Measurements from ENCODE around the gene POLR2L. TPM values are rescaled to one million over a fixed set of nuclear protein-coding genes. Genes with fewer than 3 reads are reported as not detected.

Gene POLR2L
- total and polyA plus RNA-seq, 4 donors = 34.7 to 160 (median 124) TPM

GRCh38 chr11:858053-858761 lies 15.9 kb upstream of the POLR2L start:
- Histone ChIP-seq H3K4me1 (ENCODE audit: control insufficient read depth, insufficient read depth, low read length) (peaks cover 77% of the 10 kb centered on the region), H3K27me3 (ENCODE audit: control insufficient read depth, insufficient read depth, low read length) (no peaks in the 10 kb centered on the region), H3K9me3 (ENCODE audit: control insufficient read depth, insufficient read depth, low read length) (no peaks in the 10 kb centered on the region), H3K4me3 (ENCODE audit: low read depth, low read length) (no peak overlapping the region), H3K27ac (ENCODE audit: low read depth, low read length) (no peak overlapping the region), H3K36me3 (ENCODE audit: control insufficient read depth, insufficient read depth, low read length) (peaks cover 70% of the 10 kb centered on the region)
- DNase-seq (ENCODE audit: low read depth in 4 of 6, low spot score in 6 of 6) = no peak
- 82% methylated on average over 24 of the region's 27 CpGs for WGBS (ENCODE audit: insufficient coverage)

- Histone ChIP-seq H3K4me3 (ENCODE audit: low read depth, low read length) (no peak overlapping the region), H3K4me1 (ENCODE audit: control insufficient read depth, insufficient read depth, low read length) (peaks cover 78% of the 10 kb centered on the region), H3K27ac (ENCODE audit: low read depth, low read length) (no peak overlapping the region), H3K9me3 (ENCODE audit: control insufficient read depth, insufficient read depth, low read length) (no peaks in the 10 kb centered on the region), H3K36me3 (ENCODE audit: control insufficient read depth, insufficient read depth, low read length) (peaks cover 64% of the 10 kb centered on the region), H3K27me3 (ENCODE audit: control insufficient read depth, insufficient read depth, low read length) (no peaks in the 10 kb centered on the region)
- 86% methylated on average over 5 of the region's 8 CpGs for WGBS (ENCODE audit: insufficient coverage)
- no peak for DNase-seq (ENCODE audit: low read depth in 4 of 6, low spot score in 6 of 6)
Measured at GRCh38 chr11:856397-856796, 14.1 kb upstream of the POLR2L start.

GRCh38 chr11:855796-856195 lies 13.5 kb upstream of the POLR2L start:
- peaks cover 63% of the 10 kb centered on the region for H3K36me3 ChIP-seq (ENCODE audit: control insufficient read depth, insufficient read depth, low read length)
- H3K27ac ChIP-seq (ENCODE audit: low read depth, low read length) = no peak overlapping the region
- WGBS (ENCODE audit: insufficient coverage) = 62% methylated on average over 12 of the region's 12 CpGs
- peaks cover 84% of the 10 kb centered on the region for H3K4me1 ChIP-seq (ENCODE audit: control insufficient read depth, insufficient read depth, low read length)
- no peak for DNase-seq (ENCODE audit: low read depth in 4 of 6, low spot score in 6 of 6)
- no peaks in the 10 kb centered on the region for H3K27me3 ChIP-seq (ENCODE audit: control insufficient read depth, insufficient read depth, low read length)
- no peak overlapping the region for H3K4me3 ChIP-seq (ENCODE audit: low read depth, low read length)
- no peaks in the 10 kb centered on the region for H3K9me3 ChIP-seq (ENCODE audit: control insufficient read depth, insufficient read depth, low read length)

GRCh38 chr11:855330-855674 lies 13.0 kb upstream of the POLR2L start:
- H3K4me1 ChIP-seq (ENCODE audit: control insufficient read depth, insufficient read depth, low read length) = peaks cover 86% of the 10 kb centered on the region
- no peak for DNase-seq (ENCODE audit: low read depth in 4 of 6, low spot score in 6 of 6)
- H3K27ac ChIP-seq (ENCODE audit: low read depth, low read length) = no peak overlapping the region
- no peaks in the 10 kb centered on the region for H3K27me3 ChIP-seq (ENCODE audit: control insufficient read depth, insufficient read depth, low read length)
- no peaks in the 10 kb centered on the region for H3K9me3 ChIP-seq (ENCODE audit: control insufficient read depth, insufficient read depth, low read length)
- H3K4me3 ChIP-seq (ENCODE audit: low read depth, low read length) = no peak overlapping the region
- H3K36me3 ChIP-seq (ENCODE audit: control insufficient read depth, insufficient read depth, low read length) = peaks cover 60% of the 10 kb centered on the region
- 50% methylated on average over 3 of the region's 7 CpGs for WGBS (ENCODE audit: insufficient coverage)

GRCh38 chr11:854601-855329 lies 12.4 kb upstream of the POLR2L start:
- Histone ChIP-seq H3K4me3 (ENCODE audit: low read depth, low read length) (no peak overlapping the region), H3K4me1 (ENCODE audit: control insufficient read depth, insufficient read depth, low read length) (peaks cover 84% of the 10 kb centered on the region), H3K36me3 (ENCODE audit: control insufficient read depth, insufficient read depth, low read length) (peaks cover 56% of the 10 kb centered on the region), H3K27ac (ENCODE audit: low read depth, low read length) (no peak overlapping the region), H3K9me3 (ENCODE audit: control insufficient read depth, insufficient read depth, low read length) (no peaks in the 10 kb centered on the region), H3K27me3 (ENCODE audit: control insufficient read depth, insufficient read depth, low read length) (no peaks in the 10 kb centered on the region)
- no peak for DNase-seq (ENCODE audit: low read depth in 4 of 6, low spot score in 6 of 6)
- 44% methylated on average over 20 of the region's 20 CpGs for WGBS (ENCODE audit: insufficient coverage)

- no peak overlapping the region for H3K27ac ChIP-seq (ENCODE audit: low read depth, low read length)
- no peak overlapping the region for H3K4me3 ChIP-seq (ENCODE audit: low read depth, low read length)
- peaks cover 52% of the 10 kb centered on the region for H3K36me3 ChIP-seq (ENCODE audit: control insufficient read depth, insufficient read depth, low read length)
- peaks cover 81% of the 10 kb centered on the region for H3K4me1 ChIP-seq (ENCODE audit: control insufficient read depth, insufficient read depth, low read length)
- no peaks in the 10 kb centered on the region for H3K9me3 ChIP-seq (ENCODE audit: control insufficient read depth, insufficient read depth, low read length)
- H3K27me3 ChIP-seq (ENCODE audit: control insufficient read depth, insufficient read depth, low read length) = no peaks in the 10 kb centered on the region
- DNase-seq (ENCODE audit: low read depth in 4 of 6, low spot score in 6 of 6) = no peak
- WGBS (ENCODE audit: insufficient coverage) = 91% methylated on average over 22 of the region's 27 CpGs
Measured at GRCh38 chr11:853682-854448, 11.5 kb upstream of the POLR2L start.

- Histone ChIP-seq H3K4me3 (ENCODE audit: low read depth, low read length) (no peak overlapping the region), H3K27me3 (ENCODE audit: control insufficient read depth, insufficient read depth, low read length) (no peaks in the 10 kb centered on the region), H3K36me3 (ENCODE audit: control insufficient read depth, insufficient read depth, low read length) (peaks cover 46% of the 10 kb centered on the region), H3K27ac (ENCODE audit: low read depth, low read length) (no peak overlapping the region), H3K4me1 (ENCODE audit: control insufficient read depth, insufficient read depth, low read length) (peaks cover 86% of the 10 kb centered on the region), H3K9me3 (ENCODE audit: control insufficient read depth, insufficient read depth, low read length) (no peaks in the 10 kb centered on the region)
- no peak for DNase-seq (ENCODE audit: low read depth in 4 of 6, low spot score in 6 of 6)
- 67% methylated on average over 10 of the region's 15 CpGs for WGBS (ENCODE audit: insufficient coverage)
Measured at GRCh38 chr11:852762-853161, 10.4 kb upstream of the POLR2L start.

GRCh38 chr11:850775-851763 lies 8.7 kb upstream of the POLR2L start:
- 14% methylated on average over 26 of the region's 28 CpGs for WGBS (ENCODE audit: insufficient coverage)
- Histone ChIP-seq H3K27ac (ENCODE audit: low read depth, low read length) (no peak overlapping the region), H3K36me3 (ENCODE audit: control insufficient read depth, insufficient read depth, low read length) (peaks cover 36% of the 10 kb centered on the region), H3K9me3 (ENCODE audit: control insufficient read depth, insufficient read depth, low read length) (no peaks in the 10 kb centered on the region), H3K4me3 (ENCODE audit: low read depth, low read length) (peak overlapping the region; percentile 39), H3K4me1 (ENCODE audit: control insufficient read depth, insufficient read depth, low read length) (peaks cover 80% of the 10 kb centered on the region), H3K27me3 (ENCODE audit: control insufficient read depth, insufficient read depth, low read length) (no peaks in the 10 kb centered on the region)
- DNase-seq (ENCODE audit: low read depth in 4 of 6, low spot score in 6 of 6) = no peak

Data from spinal cord (tissue), 10 donors.